HG02973 (cell line): ENCODE data around the gene UPK3B.
"Not testable (repeated sequence)": the region's sequence is repeated elsewhere in the genome, so short reads cannot be mapped to it uniquely, and the experiment has no call there.

Experiments
- ATAC-seq: cut with Tn5 transposase; IDR thresholded peaks from one replicate; pipeline ENCODE4 v1.9.1; 2021; ENCODE audit warnings: moderate library complexity; ENCODE audit not compliant: unreplicated experiment

The UPK3B gene

GRCh38 chr7:76509931-76510877 lies at the start of gene UPK3B:
Gene UPK3B, plus strand, starts transcription at chr7:76510552. Its CDS starts 101 bp downstream, at chr7:76510653.
- no peak for ATAC-seq

GRCh38 chr7:76460767-76461166 lies 49.6 kb upstream of the UPK3B start:
- ATAC-seq: not testable (repeated sequence)

DNA sequence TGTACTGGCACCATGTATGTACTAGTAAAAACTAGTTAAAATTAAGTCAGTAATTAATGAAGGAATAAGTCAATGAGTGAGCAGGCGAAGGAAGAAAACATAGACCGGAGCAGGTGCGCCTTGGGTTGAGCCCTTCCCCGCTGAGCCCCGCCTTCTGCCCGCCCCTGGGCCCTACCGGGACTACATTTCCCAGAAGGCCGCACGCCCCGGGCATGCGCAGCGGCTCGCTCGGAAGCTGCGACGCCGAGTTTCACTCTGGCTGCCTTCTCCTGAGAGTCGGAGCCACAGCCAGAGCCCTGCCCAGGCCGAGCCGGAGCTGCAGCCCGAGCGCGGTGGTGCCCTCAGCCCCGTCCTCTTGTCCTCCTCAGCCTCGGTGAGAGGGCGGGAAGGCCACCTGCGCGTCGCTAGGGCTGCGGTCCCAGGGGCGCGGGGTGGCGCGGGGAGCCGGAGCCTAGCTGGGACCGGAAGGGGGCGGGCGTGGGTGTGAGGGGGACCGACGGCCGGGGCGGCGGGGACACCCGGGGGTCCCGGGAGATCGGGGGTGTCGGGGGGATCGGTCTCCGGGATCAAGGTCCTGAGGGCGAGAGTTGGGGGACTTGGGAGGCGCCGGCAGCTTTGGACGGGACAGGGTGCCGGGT lies 48.8 kb upstream of the UPK3B start, which contains the start of gene DTX2:
DTX2 (plus strand) TSS at position 246 of the 638 bp plus-strand sequence. CDS start 18,801 bp downstream, outside the sequence.
- ATAC-seq: peak; percentile 96

DNA sequence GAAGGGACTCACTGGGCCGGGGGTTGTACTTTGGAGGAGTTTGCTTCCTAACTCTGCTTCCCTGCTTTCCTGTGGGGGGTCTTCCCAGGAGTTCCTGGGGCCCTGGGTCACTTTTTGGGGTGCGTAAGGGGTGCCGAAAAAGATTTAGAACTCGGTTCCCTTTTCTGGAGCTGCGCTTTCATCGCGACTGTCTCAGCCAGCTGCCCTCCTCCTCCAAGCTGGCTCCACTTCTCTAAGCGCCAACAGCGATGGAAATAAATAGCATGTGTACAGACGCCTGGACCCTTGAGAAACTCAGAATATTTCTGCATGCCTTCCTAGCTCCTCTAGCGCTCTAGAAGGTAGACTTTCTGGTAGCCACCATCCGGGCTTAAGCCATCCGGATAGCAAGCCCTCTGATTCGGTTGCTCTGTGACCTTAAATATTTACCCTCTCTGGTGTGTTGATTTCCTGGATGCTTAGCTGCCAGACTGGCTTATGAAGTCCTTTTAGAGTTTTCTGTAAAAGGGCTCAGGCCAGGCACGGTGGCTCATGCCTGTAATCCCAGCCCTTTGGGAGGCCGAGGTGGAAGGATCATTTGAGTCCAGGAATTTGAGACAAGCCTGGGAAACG lies 48.0 kb upstream of the UPK3B start:
- peak; percentile 15 for ATAC-seq

DNA sequence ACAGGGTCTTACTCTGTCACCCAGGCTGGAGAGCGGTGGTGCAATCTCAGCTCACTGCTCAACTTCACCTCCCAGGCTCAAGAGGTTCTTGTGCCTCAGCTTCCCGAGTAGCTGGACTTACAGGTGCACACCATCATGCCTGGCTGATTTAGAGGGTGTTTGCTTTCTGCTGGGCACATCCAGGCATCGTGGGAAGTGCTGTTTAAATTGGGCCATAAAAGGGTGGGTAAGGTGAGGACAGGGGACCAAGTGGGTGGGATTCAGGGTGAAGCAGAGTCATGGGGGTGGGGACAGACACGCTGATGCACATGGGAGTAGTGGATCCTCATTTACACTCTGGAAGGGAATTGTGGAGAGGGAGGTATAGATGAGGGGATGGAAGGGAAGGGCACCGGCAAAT lies 45.4 kb upstream of the UPK3B start:
- ATAC-seq: not testable (repeated sequence)

DNA sequence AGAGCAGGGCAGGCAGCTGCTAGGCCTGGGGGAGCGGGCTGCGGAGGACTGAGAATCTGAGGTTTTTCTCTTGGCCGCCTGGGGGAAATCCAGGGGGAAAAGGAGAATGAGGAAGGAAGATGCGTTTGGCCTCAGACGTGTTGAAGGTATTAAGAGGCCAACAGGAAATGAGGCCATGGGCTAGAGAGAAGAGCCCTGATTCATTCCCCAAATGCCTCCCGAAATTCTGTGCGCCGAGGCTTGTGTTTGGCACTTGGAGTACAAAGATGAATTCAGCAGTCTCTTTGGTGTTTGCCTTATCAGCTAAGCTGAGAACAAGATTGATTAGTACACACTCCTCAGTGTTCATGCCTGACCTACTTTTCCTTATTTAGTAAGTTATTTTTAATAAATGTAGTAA lies 44.4 kb upstream of the UPK3B start:
- ATAC-seq: not testable (repeated sequence)

GRCh38 chr7:76467743-76468404 lies 42.5 kb upstream of the UPK3B start:
- ATAC-seq: not testable (repeated sequence)

DNA sequence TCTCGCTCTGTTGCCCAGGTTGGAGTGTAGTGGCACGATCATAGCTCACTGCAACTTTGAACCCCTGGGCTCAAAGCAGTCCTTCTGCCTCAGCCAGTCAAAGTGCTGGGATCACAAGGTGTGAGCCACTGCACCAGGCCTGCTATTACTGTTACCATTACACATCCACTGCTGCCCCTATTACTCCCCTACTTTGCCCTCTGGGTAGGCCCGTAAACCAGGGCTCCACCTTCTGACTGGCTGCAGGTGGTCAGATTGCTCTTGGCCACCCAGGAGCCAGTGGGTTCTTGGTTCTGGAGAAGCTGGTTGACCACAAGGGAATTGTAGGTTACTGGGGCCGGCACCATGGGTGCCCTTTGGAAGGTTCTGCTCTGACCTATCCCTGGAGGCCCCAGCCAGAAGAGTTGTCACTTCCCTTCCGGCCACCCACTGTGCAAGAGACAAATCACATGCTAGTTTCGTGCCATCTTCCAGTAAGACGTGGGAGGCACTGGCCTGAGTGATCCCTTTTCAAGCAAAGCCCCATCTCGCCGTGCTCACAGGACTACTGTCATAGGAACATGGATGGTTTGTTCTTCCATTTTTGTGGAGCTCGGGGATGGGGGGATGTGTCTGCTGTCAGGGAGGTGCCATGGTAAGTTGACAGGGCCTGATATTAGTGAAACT lies 38.7 kb upstream of the UPK3B start:
- not testable (repeated sequence) for ATAC-seq

- not testable (repeated sequence) for ATAC-seq
Observed at GRCh38 chr7:76473097-76473496, 37.3 kb upstream of the UPK3B start.

DNA sequence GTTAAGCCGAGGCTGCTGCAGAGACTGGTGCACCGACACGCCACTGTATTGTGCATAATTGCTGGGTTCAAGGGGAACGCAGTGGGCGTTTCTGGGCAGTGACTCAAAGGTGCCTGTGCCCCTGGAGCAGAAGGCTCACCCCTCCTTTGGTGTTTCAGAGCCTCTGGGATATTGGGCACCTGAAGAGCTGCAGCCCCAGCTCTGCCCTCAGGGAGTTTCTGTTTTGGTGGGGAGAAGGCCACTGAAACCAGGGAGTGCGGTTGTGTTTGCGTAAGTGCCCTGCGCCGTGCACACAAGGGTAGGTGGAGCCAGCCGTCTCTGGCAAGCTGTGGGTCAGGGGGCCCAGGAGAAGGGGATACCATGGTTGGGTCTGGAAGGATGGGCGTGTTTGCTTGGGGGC lies 34.1 kb upstream of the UPK3B start:
- ATAC-seq: not testable (repeated sequence)

GRCh38 chr7:76476742-76477474 lies 33.4 kb upstream of the UPK3B start:
- not testable (repeated sequence) for ATAC-seq

DNA sequence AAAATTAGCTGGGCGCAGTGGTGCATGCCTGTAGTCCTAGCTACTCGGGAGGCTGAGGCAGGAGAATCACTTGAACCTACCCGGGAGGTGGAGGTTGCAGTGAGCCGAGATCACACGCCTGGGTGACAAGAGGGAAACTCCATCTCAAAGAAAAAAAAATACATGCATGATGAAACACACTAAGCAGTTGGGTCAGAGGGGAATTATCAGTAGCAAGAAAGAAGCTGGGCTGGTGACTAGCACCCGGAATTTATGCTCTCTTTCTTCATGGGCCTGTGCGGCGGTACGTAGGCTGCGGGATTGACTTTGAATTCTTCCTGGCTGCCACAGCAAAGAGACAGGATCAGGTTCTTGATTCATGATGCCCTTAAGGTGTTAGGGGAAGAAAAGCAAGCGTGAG lies 30.7 kb upstream of the UPK3B start:
- not testable (repeated sequence) for ATAC-seq

DNA sequence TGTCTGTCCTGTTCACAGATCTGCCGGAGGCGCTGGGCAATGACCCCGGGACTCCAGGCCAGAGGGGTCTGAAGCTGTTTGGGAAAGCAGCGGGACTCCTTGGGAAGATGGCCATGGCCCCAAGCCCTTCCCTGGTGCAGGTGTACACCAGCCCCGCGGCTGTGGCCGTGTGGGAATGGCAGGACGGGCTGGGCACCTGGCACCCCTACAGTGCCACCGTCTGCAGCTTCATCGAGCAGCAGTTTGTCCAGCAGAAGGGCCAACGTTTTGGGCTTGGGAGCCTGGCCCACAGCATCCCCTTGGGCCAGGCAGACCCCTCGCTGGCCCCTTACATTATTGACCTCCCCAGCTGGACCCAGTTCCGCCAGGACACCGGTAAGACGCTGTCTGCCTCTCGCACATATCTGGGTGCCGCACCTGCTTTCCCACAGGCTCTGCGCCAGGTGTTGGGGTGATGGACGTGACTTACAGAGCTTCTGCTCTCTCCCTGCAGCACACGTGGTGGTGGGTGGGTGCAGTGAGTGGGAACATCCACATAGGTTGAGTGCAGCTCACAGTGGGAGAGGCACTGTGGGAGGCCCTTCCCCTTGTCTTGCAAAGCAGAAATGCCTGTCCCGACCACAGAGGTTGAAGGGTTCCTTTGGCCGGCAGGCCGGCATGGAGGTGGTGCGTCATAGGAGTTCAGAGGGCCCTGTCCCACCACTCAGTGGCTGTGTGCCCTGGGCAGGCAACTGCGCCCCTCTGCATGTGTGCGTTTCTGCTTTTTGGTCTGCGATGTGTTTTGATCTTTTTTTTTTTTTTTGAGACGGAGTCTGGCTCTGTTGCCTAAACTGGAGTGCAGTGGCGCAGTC lies 29.7 kb upstream of the UPK3B start:
- ATAC-seq: not testable (repeated sequence)

DNA sequence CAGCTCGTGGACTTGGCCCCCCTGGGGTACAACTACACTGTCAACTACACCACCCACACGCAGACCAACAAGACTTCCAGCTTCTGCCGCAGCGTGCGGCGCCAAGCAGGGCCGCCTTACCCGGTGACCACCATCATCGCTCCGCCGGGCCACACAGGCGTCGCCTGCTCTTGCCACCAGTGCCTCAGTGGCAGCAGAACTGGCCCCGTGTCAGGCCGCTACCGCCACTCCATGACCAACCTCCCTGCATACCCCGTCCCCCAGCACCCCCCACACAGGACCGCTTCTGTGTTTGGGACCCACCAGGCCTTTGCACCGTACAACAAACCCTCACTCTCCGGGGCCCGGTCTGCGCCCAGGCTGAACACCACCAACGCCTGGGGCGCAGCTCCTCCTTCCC lies 27.7 kb upstream of the UPK3B start:
- not testable (repeated sequence) for ATAC-seq

DNA sequence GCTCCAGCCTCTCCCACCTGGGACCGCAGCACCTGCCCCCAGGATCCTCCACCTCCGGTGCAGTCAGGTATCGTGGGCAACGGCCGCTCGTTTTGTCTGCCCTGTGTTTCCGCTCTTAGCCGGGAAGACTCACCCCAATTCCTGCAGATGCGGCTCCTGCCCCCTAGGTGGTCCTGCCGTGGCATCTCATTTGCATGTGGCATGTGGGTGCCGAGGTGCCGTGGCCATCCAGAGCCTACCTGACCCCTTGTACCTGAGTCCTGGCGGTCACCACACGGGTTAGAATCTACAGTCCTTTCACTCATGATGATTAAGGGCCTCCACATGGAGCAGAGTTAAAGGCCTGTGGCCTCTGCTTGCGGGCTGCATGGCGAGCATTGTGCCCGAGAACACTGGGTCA lies 27.3 kb upstream of the UPK3B start:
- not testable (repeated sequence) for ATAC-seq

GRCh38 chr7:76484456-76484855 lies 25.9 kb upstream of the UPK3B start:
- not testable (repeated sequence) for ATAC-seq

DNA sequence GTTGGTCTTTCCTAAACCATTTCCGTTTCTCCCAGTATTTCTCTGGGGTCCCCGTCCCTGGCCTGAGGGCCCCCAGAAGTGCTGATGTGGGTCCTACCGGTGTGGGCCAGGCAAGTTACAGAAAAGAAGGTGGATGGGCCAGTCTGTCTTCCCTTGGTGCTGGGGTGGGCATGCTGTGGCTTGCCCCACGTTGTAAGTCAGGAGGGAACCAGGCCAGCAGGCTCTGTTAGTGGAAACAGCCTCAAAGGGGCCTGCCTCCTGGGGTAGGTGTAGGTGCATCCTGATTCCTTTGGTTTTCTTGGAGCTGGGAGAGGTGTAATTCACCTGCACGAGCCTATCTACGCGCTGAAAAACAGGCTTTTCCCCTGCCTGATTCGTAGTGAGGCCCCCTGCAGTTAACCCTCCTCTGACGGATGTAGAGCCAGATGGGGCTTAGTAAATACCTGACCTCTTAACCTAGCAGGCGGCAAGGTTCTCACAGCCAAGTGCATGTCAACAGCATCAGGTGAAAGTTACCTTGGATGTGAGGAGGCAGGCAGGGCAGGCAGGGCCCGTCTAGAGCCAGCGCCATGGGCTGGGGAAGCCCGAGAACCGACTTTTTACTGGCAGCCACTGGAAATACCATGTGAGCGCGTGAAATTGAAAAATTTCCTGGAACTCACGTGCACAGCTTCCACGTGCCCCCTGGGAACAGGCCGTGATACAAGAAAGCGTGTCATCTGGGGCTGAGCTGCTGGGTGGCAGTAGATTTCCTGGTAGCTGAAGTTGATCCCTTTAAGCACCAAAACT lies 24.3 kb upstream of the UPK3B start:
- ATAC-seq: peak; percentile 5

GRCh38 chr7:76486618-76487017 lies 23.7 kb upstream of the UPK3B start:
- ATAC-seq: peak; percentile 98
